Ascending aorta (tissue), 2 donors: Measurements from ENCODE around the gene APOBEC3B. TPM values are rescaled to one million over a fixed set of nuclear protein-coding genes. Genes with fewer than 3 reads are reported as not detected.
A peak's percentile ranks its signal among the peaks of the same experiment; 100 is the strongest.
"Not testable (repeated sequence)": the region's sequence is repeated elsewhere in the genome, so short reads cannot be mapped to it uniquely, and the experiment has no call there.

Source experiments
- DNase-seq, 2 donors: peaks; one replicate each; pipeline ENCODE4 v3.0.0-alpha.2; 2019; ENCODE audit warnings: low spot score in 2 of 2
- H3K27ac ChIP-seq, 2 donors: fragments of 200-600 bp; sonication (generic); one replicate each; pipeline ENCODE4 v1.5.1; 2016 to 2017; ENCODE audit warnings: mild to moderate bottlenecking in 1 of 2
- H3K27me3 ChIP-seq: fragments of 200-600 bp; sonication (generic); one replicate; pipeline ENCODE4 v1.5.1; 2017
- H3K36me3 ChIP-seq, 2 donors: fragments of 200-600 bp; sonication (generic); one replicate each; pipeline ENCODE4 v1.5.1; 2016
- H3K4me1 ChIP-seq, 2 donors: fragments of 200-600 bp; sonication (generic); one replicate each; pipeline ENCODE4 v1.5.1; 2016 to 2017; ENCODE audit warnings: mild to moderate bottlenecking in 1 of 2
- H3K4me3 ChIP-seq, 2 donors: fragments of 200-600 bp; sonication (generic); one replicate each; pipeline ENCODE4 v1.5.1; 2016 to 2017; ENCODE audit warnings: mild to moderate bottlenecking in 1 of 2
- H3K9me3 ChIP-seq, 2 donors: fragments of 200-600 bp; sonication (generic); one replicate each; pipeline ENCODE4 v1.5.1; 2016
- intact Hi-C: fragments of 100-400 bp; cut with DNase I; formaldehyde crosslinking; loops from one replicate; pipeline ENCODE4 v1.15.1; 2023
- total RNA-seq: library from RNA; depleted of rRNA; stranded (reverse); fragments of >200 nt; gene quantifications from one replicate; pipeline ENCODE4 v1.1.0, GENCODE V29; 2016
- TF ChIP-seq, protein P1 (sequence below), 3 experiments: fragments of 200-600 bp in 2 of 3; fragments of 450-650 bp in 1 of 3; sonication (generic) in 2 of 3; IDR thresholded peaks; one replicate each; pipeline ENCODE4 v1.5.1; 2016 to 2019; ENCODE audit warnings: antibody characterized with exemption in 3 of 3, mild to moderate bottlenecking in 1 of 3, moderate library complexity in 1 of 3

Gene APOBEC3B
- total RNA-seq, 1 donor from 2014 or later = 0.64 TPM

DNA sequence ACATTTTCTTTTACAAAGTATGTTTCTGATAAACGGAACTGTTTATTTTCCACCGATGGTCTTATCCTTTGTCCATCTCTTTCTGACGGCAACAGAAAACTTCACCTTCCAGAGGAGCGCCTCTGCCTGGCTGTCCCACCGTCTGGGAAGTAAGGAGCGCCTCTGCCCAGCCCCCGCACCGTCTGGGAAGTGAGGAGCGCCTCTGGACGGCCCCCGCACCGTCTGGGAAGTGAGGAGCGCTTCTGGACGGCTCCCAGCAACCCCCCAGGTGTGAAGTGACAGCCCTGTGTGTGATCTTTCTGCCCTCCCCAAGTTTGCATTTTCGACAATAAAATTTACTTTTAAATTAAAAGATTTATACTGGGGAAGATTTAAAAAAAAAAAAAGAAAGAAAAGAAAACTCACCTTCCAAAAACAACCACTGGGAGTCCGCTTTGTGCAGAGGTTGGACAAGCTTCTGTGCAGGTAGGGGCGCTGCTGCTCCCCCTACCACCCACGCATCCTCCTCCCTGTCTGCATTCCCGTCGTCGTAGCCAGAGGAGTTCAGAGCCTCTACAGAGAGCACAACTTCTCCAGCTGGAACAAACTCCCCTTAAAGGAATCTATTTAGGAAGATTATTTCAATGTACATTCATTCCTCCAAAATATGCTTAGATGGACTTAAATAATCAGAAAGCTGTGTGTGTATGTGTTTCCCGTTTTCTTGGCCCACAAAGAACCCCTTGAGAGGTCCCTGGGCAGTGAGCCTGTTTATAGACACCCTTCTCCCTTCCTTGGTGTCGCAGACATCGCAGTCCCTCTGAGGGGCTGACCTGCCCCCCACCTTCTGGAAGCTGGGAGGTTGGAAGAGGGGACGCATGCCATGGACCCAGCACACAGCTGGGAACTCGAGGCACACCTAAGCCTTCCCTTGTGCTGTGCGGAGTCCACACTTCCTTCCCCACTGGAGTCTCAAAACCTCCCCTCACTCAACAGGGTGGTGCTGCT lies 849 bp upstream of the APOBEC3B start:
- TF ChIP-seq, protein P1, sequence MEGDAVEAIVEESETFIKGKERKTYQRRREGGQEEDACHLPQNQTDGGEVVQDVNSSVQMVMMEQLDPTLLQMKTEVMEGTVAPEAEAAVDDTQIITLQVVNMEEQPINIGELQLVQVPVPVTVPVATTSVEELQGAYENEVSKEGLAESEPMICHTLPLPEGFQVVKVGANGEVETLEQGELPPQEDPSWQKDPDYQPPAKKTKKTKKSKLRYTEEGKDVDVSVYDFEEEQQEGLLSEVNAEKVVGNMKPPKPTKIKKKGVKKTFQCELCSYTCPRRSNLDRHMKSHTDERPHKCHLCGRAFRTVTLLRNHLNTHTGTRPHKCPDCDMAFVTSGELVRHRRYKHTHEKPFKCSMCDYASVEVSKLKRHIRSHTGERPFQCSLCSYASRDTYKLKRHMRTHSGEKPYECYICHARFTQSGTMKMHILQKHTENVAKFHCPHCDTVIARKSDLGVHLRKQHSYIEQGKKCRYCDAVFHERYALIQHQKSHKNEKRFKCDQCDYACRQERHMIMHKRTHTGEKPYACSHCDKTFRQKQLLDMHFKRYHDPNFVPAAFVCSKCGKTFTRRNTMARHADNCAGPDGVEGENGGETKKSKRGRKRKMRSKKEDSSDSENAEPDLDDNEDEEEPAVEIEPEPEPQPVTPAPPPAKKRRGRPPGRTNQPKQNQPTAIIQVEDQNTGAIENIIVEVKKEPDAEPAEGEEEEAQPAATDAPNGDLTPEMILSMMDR (IDR thresholded peaks at IDR 0.05) = peak in 1 of 3 experiments; percentile 17
- Histone ChIP-seq H3K9me3 (no peaks in the 10 kb centered on the region), H3K36me3 (no peaks in the 10 kb centered on the region), H3K4me3 (peak overlapping the region in 1 of 2 donors; percentile 52), H3K27me3 (no peaks in the 10 kb centered on the region), H3K4me1 (peaks cover 0 to 10% of the 10 kb centered on the region in 2 donors), H3K27ac (no peak overlapping the region)
- intact Hi-C loops = loop anchor here (5.0 kb wide), 1 partner anchor 109 kb away; the partner anchor contains the start of gene CBX6
- DNase-seq = no peak

DNA sequence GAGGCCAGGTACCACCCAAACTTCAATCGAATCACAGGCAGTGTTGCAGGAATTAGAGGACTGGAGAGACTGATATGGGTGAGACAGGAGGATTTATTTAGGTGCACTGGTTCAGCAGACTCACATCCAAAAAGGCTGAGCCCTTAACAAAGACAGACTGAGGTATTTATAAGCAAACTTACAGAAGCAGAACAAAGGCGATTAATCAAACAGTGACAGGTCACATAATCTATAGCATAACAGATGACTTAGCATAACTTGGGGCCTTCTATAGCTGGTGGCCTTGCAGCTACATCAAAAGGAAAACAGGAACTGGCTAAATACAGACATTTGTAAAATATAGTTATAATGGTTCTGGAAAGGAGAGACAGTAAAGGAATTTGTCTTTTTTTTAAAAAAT lies 2.1 kb downstream of the APOBEC3B start:
- intact Hi-C loops = loop anchor here (5.0 kb wide), 1 partner anchor 112 kb away; the partner anchor contains the start of gene CBX6
- Histone ChIP-seq H3K9me3 (no peaks in the 10 kb centered on the region), H3K27me3 (no peaks in the 10 kb centered on the region), H3K4me1 (peaks cover 0 to 10% of the 10 kb centered on the region in 2 donors), H3K4me3 (no peak overlapping the region), H3K27ac (no peak overlapping the region), H3K36me3 (no peaks in the 10 kb centered on the region)
- DNase-seq = no peak
- TF ChIP-seq, protein P1 (IDR thresholded peaks at IDR 0.05) = no peak

DNA sequence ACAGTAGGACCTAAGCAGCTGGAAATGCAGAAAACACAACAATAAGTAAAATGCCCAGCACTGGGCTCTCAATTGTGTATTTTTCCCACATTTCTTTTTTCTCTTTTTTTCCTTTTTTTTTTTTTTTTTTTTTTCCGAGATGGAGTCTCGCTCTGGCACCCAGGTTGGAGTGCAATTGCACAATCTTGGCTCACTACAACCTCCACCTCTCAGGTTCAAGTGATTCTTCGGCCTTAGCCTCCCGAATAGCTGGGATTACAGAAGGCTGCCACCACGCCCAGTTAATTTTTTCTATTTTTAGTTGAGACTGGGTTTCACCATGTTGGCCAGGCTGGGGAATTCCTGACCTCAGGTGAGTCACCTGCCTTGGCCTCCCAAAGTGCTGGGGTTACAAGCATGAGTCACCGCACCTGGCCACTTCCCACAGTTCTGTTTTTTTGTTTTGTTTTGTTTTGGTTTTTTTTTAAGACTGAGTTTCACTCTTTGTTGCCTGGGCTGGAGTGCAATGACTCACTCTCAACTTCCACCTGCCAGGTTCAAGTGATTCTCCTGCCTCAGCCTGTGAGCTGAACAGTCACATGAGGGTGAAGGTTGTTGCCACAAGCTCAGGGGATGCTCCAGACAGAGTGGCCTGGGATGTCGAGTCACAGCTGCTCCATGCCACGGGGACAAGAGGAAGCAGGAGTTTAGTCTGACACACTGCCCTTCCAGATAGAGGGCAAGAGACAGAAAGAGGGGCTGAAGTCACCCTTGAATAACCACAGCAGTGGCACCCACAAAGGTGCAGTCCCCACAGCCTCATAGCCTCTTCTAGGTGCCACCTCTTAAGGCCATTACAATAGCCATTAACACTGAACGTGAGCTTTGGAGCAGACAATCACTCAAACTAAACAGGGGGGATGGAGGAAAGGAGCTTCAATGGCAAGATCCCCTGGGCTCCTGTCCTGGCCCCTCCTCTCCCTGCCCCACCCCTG lies 2.9 kb downstream of the APOBEC3B start:
- not testable (repeated sequence) for H3K27me3 ChIP-seq, H3K4me3 ChIP-seq, H3K27ac ChIP-seq, H3K36me3 ChIP-seq, H3K9me3 ChIP-seq, DNase-seq
- peaks cover 0 to 10% of the 10 kb centered on the region in 2 donors for H3K4me1 ChIP-seq
- intact Hi-C loops = loop anchor here (5.0 kb wide), 1 partner anchor 113 kb away; the partner anchor contains the start of gene CBX6

DNA sequence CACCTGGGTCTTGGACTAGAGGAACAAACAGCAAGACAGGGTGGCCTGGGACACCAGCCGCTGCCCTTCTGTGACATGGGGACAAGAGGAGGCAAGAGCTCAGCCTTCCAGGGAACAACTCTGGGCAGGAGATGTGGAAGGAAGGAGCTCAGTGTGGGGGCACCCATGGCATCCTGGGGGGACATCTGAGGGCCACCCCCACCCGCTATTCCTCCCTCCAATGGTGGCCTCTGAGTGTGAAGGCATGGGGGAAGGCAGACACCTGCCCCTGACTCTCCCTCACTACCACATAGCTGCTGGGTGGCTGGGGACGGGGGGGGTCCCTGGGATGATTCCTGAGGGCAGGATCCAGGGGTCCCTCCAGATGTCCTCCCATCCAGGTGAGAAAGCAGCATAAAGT lies 4.5 kb downstream of the APOBEC3B start:
- intact Hi-C loops = no loop called here
- Histone ChIP-seq H3K27me3 (no peaks in the 10 kb centered on the region), H3K4me3 (no peak overlapping the region), H3K27ac (no peak overlapping the region), H3K9me3 (no peaks in the 10 kb centered on the region), H3K4me1 (peaks cover 0 to 6% of the 10 kb centered on the region in 2 donors), H3K36me3 (no peaks in the 10 kb centered on the region)
- no peak for DNase-seq
- TF ChIP-seq, protein P1 (IDR thresholded peaks at IDR 0.05) = no peak

DNA sequence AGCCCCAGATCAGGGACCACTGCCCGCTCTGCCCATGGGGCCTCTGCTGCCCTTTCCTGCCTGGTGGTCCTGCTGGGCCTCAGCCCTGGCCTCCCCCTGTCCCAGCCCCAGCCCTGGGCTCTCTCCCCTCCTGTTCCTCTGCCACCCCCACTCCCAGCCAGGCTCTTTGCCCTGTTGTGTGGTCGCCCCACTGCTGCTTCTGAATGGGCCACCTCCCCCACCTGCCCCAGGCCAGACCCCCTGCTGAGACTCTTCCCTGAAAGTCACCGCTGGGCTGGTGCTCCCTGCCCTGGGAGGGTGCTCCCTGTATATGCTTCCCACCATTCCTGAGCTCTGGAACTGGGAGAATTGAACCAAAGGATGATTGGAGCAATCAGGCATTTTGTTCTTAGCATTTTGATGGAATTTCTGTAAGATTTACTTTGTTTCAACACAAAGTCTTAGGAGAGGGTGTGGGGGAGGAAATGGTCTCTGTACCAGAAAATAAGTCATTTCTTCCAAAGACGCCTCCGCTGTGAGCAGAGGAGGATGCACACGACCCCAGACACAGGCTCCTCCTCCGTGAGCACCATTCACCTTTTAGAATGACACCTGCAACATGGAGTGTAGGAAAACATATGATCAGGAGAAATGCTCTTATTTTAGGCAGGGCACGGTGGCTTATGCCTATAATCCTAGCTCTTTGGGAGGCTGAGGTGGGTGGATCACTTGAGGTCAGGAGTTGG lies 5.2 kb downstream of the APOBEC3B start:
- no peaks in the 10 kb centered on the region for H3K36me3 ChIP-seq
- TF ChIP-seq, protein P1 (IDR thresholded peaks at IDR 0.05) = no peak
- H3K4me1 ChIP-seq = peaks cover 0 to 4% of the 10 kb centered on the region in 2 donors
- H3K27ac ChIP-seq = no peak overlapping the region
- H3K4me3 ChIP-seq = no peak overlapping the region
- no peaks in the 10 kb centered on the region for H3K27me3 ChIP-seq
- intact Hi-C loops = no loop called here
- DNase-seq = no peak
- no peaks in the 10 kb centered on the region for H3K9me3 ChIP-seq
